HG03064 (cell line): ENCODE data around the gene RIMKLA.

Experiments used
- ATAC-seq: cut with Tn5 transposase; IDR thresholded peaks from one replicate; pipeline ENCODE4 v1.9.1; 2021; ENCODE audit warnings: low read depth; ENCODE audit not compliant: unreplicated experiment

Gene RIMKLA

DNA sequence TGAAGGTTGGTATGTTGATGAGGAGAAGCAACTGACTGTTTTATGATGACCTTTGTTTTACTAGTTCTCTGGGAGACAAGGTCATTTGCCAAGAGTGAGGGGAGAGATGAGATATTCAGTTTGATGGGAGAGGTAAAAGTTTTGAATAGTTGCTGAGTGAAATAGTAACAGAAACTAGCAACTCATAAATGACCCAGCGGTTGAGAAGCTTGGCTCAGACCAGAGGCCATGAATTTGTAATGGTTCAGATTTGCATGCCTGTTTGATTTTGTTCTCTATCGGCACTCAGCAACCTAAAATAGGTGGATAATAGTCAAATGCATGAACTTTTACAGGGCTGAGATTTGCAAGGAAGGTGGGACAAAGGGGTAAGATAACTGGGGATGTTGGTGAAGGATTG lies 89.1 kb downstream of the RIMKLA start:
- no peak for ATAC-seq
